Frontal cortex (tissue), 4 donors: Measurements from ENCODE around the gene SNRNP35. TPM values are rescaled to one million over a fixed set of nuclear protein-coding genes. Genes with fewer than 3 reads are reported as not detected.
"Not testable (repeated sequence)": the region's sequence is repeated elsewhere in the genome, so short reads cannot be mapped to it uniquely, and the experiment has no call there.

Source experiments
- DNase-seq, 2 donors: peaks; one replicate each; pipeline ENCODE4 v3.0.0; 2012; ENCODE audit warnings: low spot score in 2 of 2
- FAIRE-seq: peaks from 2 replicates; lab custom pipeline; 2012; peaks lifted over from hg19 to GRCh38; lab: Jason Lieb, UNC
- small RNA-seq: library from RNA; depleted of rRNA; stranded (forward); fragments of <200 nt; gene quantifications from one replicate; pipeline ENCODE3, GENCODE V24; 2014
- total RNA-seq: library from RNA; depleted of rRNA; stranded (reverse); fragments of >200 nt; gene quantifications from one replicate; pipeline ENCODE4 v1.2.3, GENCODE V29; 2014
- donor health status: control.
- donor health status: control.
- donor health status: control.

The SNRNP35 gene
- total RNA-seq, 1 donor from 2014 or later: 23.2 TPM

GRCh38 chr12:123514582-123515221, 56.8 kb downstream of the SNRNP35 start:
- not testable (repeated sequence) for DNase-seq, FAIRE-seq

GRCh38 chr12:123516216-123516780, 58.4 kb downstream of the SNRNP35 start:
- no peak for DNase-seq
- no peak for FAIRE-seq

Small RNA genes within 50 kb of the gene (small RNA-seq; reads per million reads assigned to genes)
- not detected for gene AC145423.2

Other genes starting within 250 kb of the SNRNP35 start
- gene MPHOSPH9, start 225.0 kb upstream of the SNRNP35 start, total RNA-seq: 96.2 TPM
- 20.4 TPM for gene MTRFR, start 224.7 kb upstream of the SNRNP35 start, total RNA-seq
- 68.1 TPM for gene CDK2AP1, start 186.3 kb upstream of the SNRNP35 start, total RNA-seq
- gene SBNO1, start 93.3 kb upstream of the SNRNP35 start, total RNA-seq: 43.2 TPM
- 24.1 TPM for gene KMT5A, start 74.0 kb upstream of the SNRNP35 start, total RNA-seq
- 0.41 TPM for gene RILPL2, start 21.5 kb upstream of the SNRNP35 start, total RNA-seq
- 3.7 TPM for gene RILPL1, start 75.6 kb downstream of the SNRNP35 start, total RNA-seq
- 296 TPM for gene TMED2, start 126.4 kb downstream of the SNRNP35 start, total RNA-seq
- 17.9 TPM for gene DDX55, start 144.0 kb downstream of the SNRNP35 start, total RNA-seq
- gene EIF2B1, start 175.5 kb downstream of the SNRNP35 start, total RNA-seq: 28.1 TPM
- 29.3 TPM for gene GTF2H3, start 175.7 kb downstream of the SNRNP35 start, total RNA-seq
- gene TCTN2, start 213.0 kb downstream of the SNRNP35 start, total RNA-seq: 46.5 TPM